Gastrocnemius medialis (tissue), 4 donors: ENCODE measurements around the gene CYP3A4. TPM values are rescaled to one million over a fixed set of nuclear protein-coding genes. Genes with fewer than 3 reads are reported as not detected.

ENCODE experiments used
- ATAC-seq, 2 donors: fragments of 150-250 bp; one replicate each; pipeline ENCODE4 v1.9.1; 2016
- DNase-seq, 2 donors: peaks; one replicate each; pipeline ENCODE4 v3.0.0-alpha.2; 2019
- H3K27ac ChIP-seq, 4 donors: fragments of 200-600 bp; sonication (generic); 1 replicate in 1 of 4; 2 replicates in 3 of 4; pipeline ENCODE4 v1.5.1; 2016 to 2018; ENCODE audit warnings: mild to moderate bottlenecking in 2 of 4, moderate library complexity in 1 of 4
- H3K27me3 ChIP-seq, 3 donors: fragments of 200-600 bp; sonication (generic) in 2 of 3; 1 replicate in 1 of 3; 2 replicates in 2 of 3; pipeline versions ENCODE4 v1.5.1 to v1.6.0; 2016 to 2019; ENCODE audit warnings: mild to moderate bottlenecking in 1 of 3, moderate library complexity in 1 of 3
- H3K36me3 ChIP-seq, 2 donors: fragments of 200-600 bp; sonication (generic) in 1 of 2; one replicate each; pipeline ENCODE4 v1.5.1; 2017 to 2018
- H3K4me1 ChIP-seq, 2 donors: fragments of 200-600 bp; sonication (generic) in 1 of 2; one replicate each; pipeline ENCODE4 v1.5.1; 2016 to 2017; ENCODE audit warnings: mild to moderate bottlenecking in 2 of 2
- H3K4me3 ChIP-seq, 4 donors: fragments of 200-600 bp; sonication (generic) in 3 of 4; 1 replicate in 1 of 4; 2 replicates in 3 of 4; pipeline ENCODE4 v1.5.1; 2016 to 2019; ENCODE audit warnings: mild to moderate bottlenecking in 2 of 4
- H3K9me3 ChIP-seq, 3 donors: fragments of 200-600 bp; sonication (generic) in 2 of 3; 1 replicate in 1 of 3; 2 replicates in 2 of 3; pipeline ENCODE4 v1.5.1; 2016 to 2019
- CTCF ChIP-seq, 5 experiments: fragments of 450-650 bp in 3 of 5; fragments of 200-600 bp in 2 of 5; sonication (generic) in 2 of 5; IDR thresholded peaks in 4 of 5; conservative IDR thresholded peaks in 1 of 5; 1 replicate in 4 of 5; 2 replicates in 1 of 5; pipeline ENCODE4 v1.5.1; 2016 to 2019; ENCODE audit warnings: antibody characterized with exemption in 5 of 5, mild to moderate bottlenecking in 3 of 5, moderate library complexity in 3 of 5
- POLR2A ChIP-seq, 2 donors: fragments of 450-650 bp; IDR thresholded peaks; one replicate each; pipeline ENCODE4 v1.6.1; 2017; ENCODE audit warnings: antibody characterized with exemption in 2 of 2, mild to moderate bottlenecking in 2 of 2, moderate library complexity in 2 of 2
- in situ Hi-C, 4 donors: fragments of 200-750 bp; cut with MboI; loops; one replicate each; pipeline versions ENCODE4 v1.15.0 to v1.8.0; 2017; ENCODE audit warnings: low sequenced_read_pairs in 4 of 4
- intact Hi-C: fragments of 100-400 bp; cut with DNase I; formaldehyde crosslinking; loops from one replicate; pipeline ENCODE4 v1.15.1; 2023; ENCODE audit warnings: low total_unique reads
- total RNA-seq, 4 donors: library from RNA; depleted of rRNA; stranded (reverse); fragments of >200 nt; gene quantifications; one replicate each; pipeline versions ENCODE4 v1.1.0 to v1.2.3, GENCODE V29; 2016

Gene CYP3A4
- total RNA-seq, 4 donors from 2014 or later, result 0.71 to 107 (median 2.2) TPM; not detected in 1

GRCh38 chr7:99828811-99829210 lies 44.8 kb upstream of the CYP3A4 start:
- no peak for TF ChIP-seq POLR2A (IDR thresholded peaks at IDR 0.05)
- no peak for TF ChIP-seq CTCF (IDR thresholded peaks at IDR 0.05 in 4 of 5, conservative IDR thresholded peaks at IDR 0.05 in 1 of 5)
- in situ Hi-C loops, result loop anchor here in 1 of 4 donors (25.0 kb wide), 1 partner anchor 192 kb away; no protein-coding TSS in a partner anchor
- ATAC-seq, result no peak

GRCh38 chr7:99827040-99827778 lies 43.2 kb upstream of the CYP3A4 start:
- Histone ChIP-seq H3K9me3 (no peaks in the 10 kb centered on the region), H3K27me3 (no peaks in the 10 kb centered on the region), H3K36me3 (no peaks in the 10 kb centered on the region), H3K4me1 (no peaks in the 10 kb centered on the region), H3K27ac (no peak overlapping the region), H3K4me3 (no peak overlapping the region)
- intact Hi-C loops (no loop called here), in situ Hi-C loops (loop anchor here in 1 of 4 donors (25.0 kb wide), 1 partner anchor 190 kb away; no protein-coding TSS in a partner anchor)
- no peak for TF ChIP-seq POLR2A (IDR thresholded peaks at IDR 0.05)
- TF ChIP-seq CTCF (IDR thresholded peaks at IDR 0.05 in 4 of 5, conservative IDR thresholded peaks at IDR 0.05 in 1 of 5), result no peak
- ATAC-seq (no peak), DNase-seq (no peak)

More at GRCh38 chr7:99828811-99829210, 44.8 kb upstream of the CYP3A4 start:
- H3K4me3 ChIP-seq, result no peak overlapping the region
- H3K27me3 ChIP-seq, result no peaks in the 10 kb centered on the region
- no peak for DNase-seq
- H3K4me1 ChIP-seq, result no peaks in the 10 kb centered on the region
- no peaks in the 10 kb centered on the region for H3K9me3 ChIP-seq
- no peaks in the 10 kb centered on the region for H3K36me3 ChIP-seq
- intact Hi-C loops, result no loop called here
- H3K27ac ChIP-seq, result no peak overlapping the region

- ATAC-seq, result no peak
- no peak for TF ChIP-seq POLR2A (IDR thresholded peaks at IDR 0.05)
- intact Hi-C loops (no loop called here), in situ Hi-C loops (loop anchor here in 1 of 4 donors (25.0 kb wide), 1 partner anchor 189 kb away; no protein-coding TSS in a partner anchor)
- H3K27me3 ChIP-seq, result no peaks in the 10 kb centered on the region
- no peaks in the 10 kb centered on the region for H3K36me3 ChIP-seq
- no peak overlapping the region for H3K27ac ChIP-seq
- no peaks in the 10 kb centered on the region for H3K9me3 ChIP-seq
- no peak for DNase-seq
- H3K4me1 ChIP-seq, result no peaks in the 10 kb centered on the region
- H3K4me3 ChIP-seq, result no peak overlapping the region
Observed at GRCh38 chr7:99825873-99826272, 41.9 kb upstream of the CYP3A4 start.

- H3K9me3 ChIP-seq, result no peaks in the 10 kb centered on the region
- intact Hi-C loops (no loop called here), in situ Hi-C loops (loop anchor here in 1 of 4 donors (25.0 kb wide), 1 partner anchor 188 kb away; no protein-coding TSS in a partner anchor)
- ATAC-seq (no peak), DNase-seq (no peak)
- TF ChIP-seq POLR2A (IDR thresholded peaks at IDR 0.05), result no peak
- no peak for TF ChIP-seq CTCF (IDR thresholded peaks at IDR 0.05 in 4 of 5, conservative IDR thresholded peaks at IDR 0.05 in 1 of 5)
- H3K27ac ChIP-seq, result no peak overlapping the region
- no peaks in the 10 kb centered on the region for H3K4me1 ChIP-seq
- no peaks in the 10 kb centered on the region for H3K27me3 ChIP-seq
- H3K36me3 ChIP-seq, result no peaks in the 10 kb centered on the region
- no peak overlapping the region for H3K4me3 ChIP-seq
Observed at GRCh38 chr7:99825452-99825851, 41.5 kb upstream of the CYP3A4 start.

GRCh38 chr7:99824091-99824490 lies 40.1 kb upstream of the CYP3A4 start:
- H3K27me3 ChIP-seq, result no peaks in the 10 kb centered on the region
- H3K27ac ChIP-seq, result no peak overlapping the region
- ATAC-seq (no peak), DNase-seq (no peak)
- TF ChIP-seq POLR2A (IDR thresholded peaks at IDR 0.05) (no peak), CTCF (IDR thresholded peaks at IDR 0.05 in 4 of 5, conservative IDR thresholded peaks at IDR 0.05 in 1 of 5) (no peak)
- intact Hi-C loops (no loop called here), in situ Hi-C loops (no loop called here)
- no peak overlapping the region for H3K4me3 ChIP-seq
- H3K36me3 ChIP-seq, result no peaks in the 10 kb centered on the region
- H3K4me1 ChIP-seq, result no peaks in the 10 kb centered on the region
- H3K9me3 ChIP-seq, result no peaks in the 10 kb centered on the region
